Bronchial epithelial cell (primary cell): ENCODE data around the gene MED22. TPM values are rescaled to one million over a fixed set of nuclear protein-coding genes. Genes with fewer than 3 reads are reported as not detected.
"Not testable (repeated sequence)": the region's sequence is repeated elsewhere in the genome, so short reads cannot be mapped to it uniquely, and the experiment has no call there.

Experiments
- DNase-seq: peaks from one replicate; pipeline ENCODE4 v3.0.0-alpha.2; 2010; ENCODE audit warnings: low read depth
- FAIRE-seq: peaks from 2 replicates; lab custom pipeline; 2011; peaks lifted over from hg19 to GRCh38; lab: Jason Lieb, UNC
- H3K27me3 ChIP-seq: 2 replicates; pipeline ENCODE4 v1.5.1; 2011; ENCODE audit warnings: low read length; ENCODE audit not compliant: control insufficient read depth, insufficient read depth
- H3K36me3 ChIP-seq: 2 replicates; pipeline ENCODE4 v1.5.1; 2011; ENCODE audit warnings: low read length; ENCODE audit not compliant: control insufficient read depth, insufficient read depth
- H3K4me3 ChIP-seq: 2 replicates; pipeline ENCODE4 v1.5.1; 2011; ENCODE audit warnings: mild to moderate bottlenecking, low read depth, low read length, control low read depth
- total RNA-seq: library from RNA; depleted of rRNA; stranded (reverse); fragments of >200 nt; gene quantifications from 2 replicates; pipeline ENCODE4 v1.2.1, GENCODE V29; 2014
- TF ChIP-seq, protein P1 (sequence below): IDR thresholded peaks from 2 replicates; pipeline ENCODE4 v1.5.1; 2011; ENCODE audit warnings: mild to moderate bottlenecking, moderate library complexity, low read length, control low read depth, inconsistent platforms; ENCODE audit not compliant: insufficient read depth, severe bottlenecking

MED22 gene
- total RNA-seq, 1 donor from 2014 or later = 21.3 TPM

DNA sequence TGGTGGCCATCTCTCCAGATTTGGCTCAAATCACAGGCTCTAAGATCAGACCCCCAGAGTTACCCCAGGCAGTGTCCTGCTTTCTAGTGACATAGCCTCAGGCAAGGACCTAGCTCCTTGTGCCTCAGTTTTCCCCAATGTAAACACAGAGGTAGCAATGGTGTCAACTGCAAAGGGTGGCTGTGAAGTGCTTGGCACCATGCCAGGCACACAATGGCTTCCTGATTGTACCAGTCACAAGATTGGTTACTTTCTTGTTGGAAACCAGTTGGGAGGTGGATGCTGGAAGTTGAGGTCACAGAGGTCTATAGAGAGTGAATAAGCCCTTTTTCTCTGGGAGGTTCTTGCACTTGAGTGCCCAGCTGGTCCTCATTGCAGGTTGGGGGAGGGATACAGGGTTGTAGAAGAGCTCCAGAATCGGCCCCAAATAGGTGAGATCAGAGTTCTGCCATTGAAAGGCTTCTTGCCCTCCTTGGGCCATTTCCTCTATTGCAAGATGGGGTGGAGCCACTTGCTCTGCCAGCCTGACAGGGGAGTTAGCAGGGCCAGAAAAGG lies 30.6 kb upstream of the MED22 start:
- H3K36me3 ChIP-seq = no peaks in the 10 kb centered on the region
- TF ChIP-seq, protein P1, sequence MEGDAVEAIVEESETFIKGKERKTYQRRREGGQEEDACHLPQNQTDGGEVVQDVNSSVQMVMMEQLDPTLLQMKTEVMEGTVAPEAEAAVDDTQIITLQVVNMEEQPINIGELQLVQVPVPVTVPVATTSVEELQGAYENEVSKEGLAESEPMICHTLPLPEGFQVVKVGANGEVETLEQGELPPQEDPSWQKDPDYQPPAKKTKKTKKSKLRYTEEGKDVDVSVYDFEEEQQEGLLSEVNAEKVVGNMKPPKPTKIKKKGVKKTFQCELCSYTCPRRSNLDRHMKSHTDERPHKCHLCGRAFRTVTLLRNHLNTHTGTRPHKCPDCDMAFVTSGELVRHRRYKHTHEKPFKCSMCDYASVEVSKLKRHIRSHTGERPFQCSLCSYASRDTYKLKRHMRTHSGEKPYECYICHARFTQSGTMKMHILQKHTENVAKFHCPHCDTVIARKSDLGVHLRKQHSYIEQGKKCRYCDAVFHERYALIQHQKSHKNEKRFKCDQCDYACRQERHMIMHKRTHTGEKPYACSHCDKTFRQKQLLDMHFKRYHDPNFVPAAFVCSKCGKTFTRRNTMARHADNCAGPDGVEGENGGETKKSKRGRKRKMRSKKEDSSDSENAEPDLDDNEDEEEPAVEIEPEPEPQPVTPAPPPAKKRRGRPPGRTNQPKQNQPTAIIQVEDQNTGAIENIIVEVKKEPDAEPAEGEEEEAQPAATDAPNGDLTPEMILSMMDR = no peak
- FAIRE-seq = no peak
- H3K4me3 ChIP-seq = no peak overlapping the region
- no peaks in the 10 kb centered on the region for H3K27me3 ChIP-seq
- DNase-seq = no peak

GRCh38 chr9:133377721-133378216 lies 29.8 kb upstream of the MED22 start:
- FAIRE-seq (no peak), DNase-seq (no peak)
- TF ChIP-seq, protein P1 = no peak
- H3K27me3 ChIP-seq = no peaks in the 10 kb centered on the region
- H3K4me3 ChIP-seq = no peak overlapping the region
- peaks cover 2% of the 10 kb centered on the region for H3K36me3 ChIP-seq

DNA sequence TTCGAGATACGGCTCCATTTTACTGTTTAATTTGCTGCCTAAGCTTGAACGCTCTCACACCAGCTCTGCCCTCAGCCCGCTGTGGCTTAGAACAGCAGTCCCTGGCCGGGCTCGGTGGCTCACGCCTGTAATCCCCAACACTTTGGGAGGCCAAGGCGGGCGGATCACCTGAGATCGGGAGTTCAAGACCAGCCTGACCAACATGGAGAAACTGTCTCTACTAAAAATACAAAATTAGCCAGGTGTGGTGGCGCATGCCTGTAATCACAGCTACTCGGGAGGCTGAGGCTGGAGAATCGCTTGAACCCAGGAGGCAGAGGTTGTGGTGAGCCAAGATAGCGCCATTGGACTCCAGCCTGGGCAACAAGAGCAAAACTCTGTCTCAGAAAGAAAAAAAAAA lies 29.3 kb upstream of the MED22 start:
- not testable (repeated sequence) for H3K27me3 ChIP-seq, FAIRE-seq, H3K4me3 ChIP-seq, DNase-seq, H3K36me3 ChIP-seq

- no peaks in the 10 kb centered on the region for H3K27me3 ChIP-seq
- peak within 1 kb of the TSS; percentile 66 for H3K4me3 ChIP-seq
- TF ChIP-seq, protein P1 = no peak
- peaks cover 6% of the 10 kb centered on the region for H3K36me3 ChIP-seq
- FAIRE-seq (no peak), DNase-seq (peak; percentile 84)
Measured at GRCh38 chr9:133375724-133376654, 28.1 kb upstream of the MED22 start, which contains the start of the genes STKLD1 and SURF4. STKLD1 (plus strand) TSS chr9:133376366; CDS start chr9:133376474, 108 bp downstream. SURF4 (minus strand) TSS chr9:133376060; CDS start chr9:133375969, 91 bp downstream.

- Histone ChIP-seq H3K27me3 (no peaks in the 10 kb centered on the region), H3K36me3 (peaks cover 10% of the 10 kb centered on the region), H3K4me3 (peak overlapping the region; percentile 66)
- DNase-seq (peak; percentile 44), FAIRE-seq (no peak)
- TF ChIP-seq, protein P1 = no peak
Measured at GRCh38 chr9:133375116-133375723, 27.3 kb upstream of the MED22 start.

GRCh38 chr9:133374612-133375115 lies 26.7 kb upstream of the MED22 start:
- peak; percentile 44 for DNase-seq

More at GRCh38 chr9:133374612-133375115, 26.7 kb upstream of the MED22 start:
- Histone ChIP-seq H3K27me3 (no peaks in the 10 kb centered on the region), H3K36me3 (peaks cover 12% of the 10 kb centered on the region), H3K4me3 (peak overlapping the region; percentile 66)
- FAIRE-seq = no peak
- TF ChIP-seq, protein P1 = no peak
